ENCODE measurements around the gene ADAMTS1. TPM values are rescaled to one million over a fixed set of nuclear protein-coding genes. Genes with fewer than 3 reads are reported as not detected.
A peak's percentile ranks its signal among the peaks of the same experiment; 100 is the strongest.

ADAMTS1 gene
- total and polyA plus RNA-seq, 8 donors = 12.2 to 268 (median 49.6) TPM

GRCh38 chr21:26790296-26790695 lies 54.9 kb downstream of the ADAMTS1 start:
- no peak overlapping the region for H3K4me3 ChIP-seq
- no peaks in the 10 kb centered on the region for H3K36me3 ChIP-seq
- TF ChIP-seq, protein P1, sequence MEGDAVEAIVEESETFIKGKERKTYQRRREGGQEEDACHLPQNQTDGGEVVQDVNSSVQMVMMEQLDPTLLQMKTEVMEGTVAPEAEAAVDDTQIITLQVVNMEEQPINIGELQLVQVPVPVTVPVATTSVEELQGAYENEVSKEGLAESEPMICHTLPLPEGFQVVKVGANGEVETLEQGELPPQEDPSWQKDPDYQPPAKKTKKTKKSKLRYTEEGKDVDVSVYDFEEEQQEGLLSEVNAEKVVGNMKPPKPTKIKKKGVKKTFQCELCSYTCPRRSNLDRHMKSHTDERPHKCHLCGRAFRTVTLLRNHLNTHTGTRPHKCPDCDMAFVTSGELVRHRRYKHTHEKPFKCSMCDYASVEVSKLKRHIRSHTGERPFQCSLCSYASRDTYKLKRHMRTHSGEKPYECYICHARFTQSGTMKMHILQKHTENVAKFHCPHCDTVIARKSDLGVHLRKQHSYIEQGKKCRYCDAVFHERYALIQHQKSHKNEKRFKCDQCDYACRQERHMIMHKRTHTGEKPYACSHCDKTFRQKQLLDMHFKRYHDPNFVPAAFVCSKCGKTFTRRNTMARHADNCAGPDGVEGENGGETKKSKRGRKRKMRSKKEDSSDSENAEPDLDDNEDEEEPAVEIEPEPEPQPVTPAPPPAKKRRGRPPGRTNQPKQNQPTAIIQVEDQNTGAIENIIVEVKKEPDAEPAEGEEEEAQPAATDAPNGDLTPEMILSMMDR (IDR thresholded peaks at IDR 0.05) = no peak
- TF ChIP-seq POLR2AphosphoS5 (IDR thresholded peaks at IDR 0.05) = no peak
- TF ChIP-seq EP300 (IDR thresholded peaks at IDR 0.05) = no peak
- intact Hi-C loops (cut with DNase I; ENCODE audit: low total_unique reads) = no loop called here
- H3K27ac ChIP-seq = peak overlapping the region in 3 of 5 donors; percentile 64 to 79 (median 71)
- H3K9me3 ChIP-seq = no peaks in the 10 kb centered on the region
- no peaks in the 10 kb centered on the region for H3K27me3 ChIP-seq
- H3K4me1 ChIP-seq = peaks cover 0 to 11% (median 0%) of the 10 kb centered on the region in 4 donors
- DNase-seq = peak in 1 of 2 donors; percentile 65

- intact Hi-C loops (cut with DNase I; ENCODE audit: low total_unique reads) = no loop called here
- Histone ChIP-seq H3K9me3 (no peaks in the 10 kb centered on the region), H3K27ac (peak overlapping the region in 3 of 5 donors; percentile 64 to 79 (median 71)), H3K36me3 (no peaks in the 10 kb centered on the region), H3K27me3 (no peaks in the 10 kb centered on the region), H3K4me3 (no peak overlapping the region), H3K4me1 (peaks cover 0 to 14% (median 1%) of the 10 kb centered on the region in 4 donors)
- WGBS, 5 donors = 55 to 72% (median 69%) methylated on average over 8 of the region's 8 CpGs
- TF ChIP-seq EP300 (IDR thresholded peaks at IDR 0.05) (peak; percentile 76), POLR2AphosphoS5 (IDR thresholded peaks at IDR 0.05) (peak; percentile 51 to 77 (median 68)), POLR2A (IDR thresholded peaks at IDR 0.05) (no peak)
- TF ChIP-seq, protein P1 (IDR thresholded peaks at IDR 0.05) = no peak
- DNase-seq = peak in 1 of 2 donors; percentile 78
Measured at GRCh38 chr21:26788790-26789189, 56.4 kb downstream of the ADAMTS1 start.

Other genes with a start within 250 kb of the ADAMTS1 start
- gene ADAMTS5, start 121.7 kb upstream of the ADAMTS1 start, total RNA-seq = 10 to 100 TPM in 2 of 5 donors, 1 to 10 TPM in 3; 1.4 to 52.0 (median 6.7) TPM
- gene ADAMTS5, start 121.7 kb upstream of the ADAMTS1 start, polyA plus RNA-seq = 1 to 10 TPM in 2 of 3 donors, under 1 TPM in 1; 0.55 to 2.4 (median 2.2) TPM

Data from stomach (tissue), 9 donors.